Upper lobe of right lung (tissue), 1 donor: ENCODE data around the gene CNTN4. TPM values are rescaled to one million over a fixed set of nuclear protein-coding genes. Genes with fewer than 3 reads are reported as not detected.

Experiments
- ATAC-seq: fragments of 200-7000 bp; cut with Tn5 transposase; one replicate; pipeline ENCODE4 v1.9.1; 2020; ENCODE audit warnings: mild to moderate bottlenecking, moderate library complexity
- DNase-seq: peaks from one replicate; pipeline ENCODE4 v3.0.0-alpha.2; 2020
- H3K27ac ChIP-seq: fragments of 200-600 bp; one replicate; pipeline ENCODE4 v1.8.0; 2022
- H3K27me3 ChIP-seq: fragments of 200-600 bp; one replicate; pipeline ENCODE4 v1.8.0; 2022; ENCODE audit warnings: mild to moderate bottlenecking
- H3K36me3 ChIP-seq: fragments of 200-600 bp; one replicate; pipeline ENCODE4 v1.8.0; 2022
- H3K4me1 ChIP-seq: fragments of 200-600 bp; one replicate; pipeline ENCODE4 v1.8.0; 2022
- H3K4me3 ChIP-seq: fragments of 200-600 bp; one replicate; pipeline ENCODE4 v1.8.0; 2022; ENCODE audit warnings: mild to moderate bottlenecking
- H3K9me3 ChIP-seq: fragments of 200-600 bp; one replicate; pipeline ENCODE4 v1.8.0; 2022
- CTCF ChIP-seq: fragments of 200-600 bp; IDR thresholded peaks from one replicate; pipeline ENCODE4 v1.8.0; 2022; ENCODE audit warnings: antibody characterized with exemption
- intact Hi-C: fragments of 100-400 bp; cut with DNase I; formaldehyde crosslinking; loops from one replicate; pipeline ENCODE4 v1.11.0; 2022
- total RNA-seq: library from RNA; stranded (reverse); fragmentation: NEBNext Ultra II Directional; extraction: Animal tissue kit (Norgen Biotek cat#: 25700); gene quantifications from one replicate; pipeline ENCODE4 v1.2.1, GENCODE V29; 2021
- donor health status: DM: no; HTN: yes; CAD: no; lungs with severe emphysema.

CNTN4 gene
- total RNA-seq, 1 donor from 2014 or later = 11.3 TPM

GRCh38 chr3:2680236-2680635 lies 581.6 kb downstream of the CNTN4 start:
- no peak overlapping the region for H3K4me3 ChIP-seq
- H3K4me1 ChIP-seq = no peaks in the 10 kb centered on the region
- DNase-seq = no peak

GRCh38 chr3:2684046-2684445 lies 585.4 kb downstream of the CNTN4 start:
- Histone ChIP-seq H3K36me3 (no peaks in the 10 kb centered on the region), H3K27me3 (no peaks in the 10 kb centered on the region), H3K4me1 (no peaks in the 10 kb centered on the region), H3K9me3 (no peaks in the 10 kb centered on the region), H3K4me3 (no peak overlapping the region), H3K27ac (no peak overlapping the region)
- TF ChIP-seq CTCF = no peak
- intact Hi-C loops = no loop called here
- ATAC-seq = no peak
- DNase-seq = no peak

More at GRCh38 chr3:2680236-2680635, 581.6 kb downstream of the CNTN4 start:
- Histone ChIP-seq H3K36me3 (no peaks in the 10 kb centered on the region), H3K27me3 (no peaks in the 10 kb centered on the region), H3K27ac (no peak overlapping the region), H3K9me3 (no peaks in the 10 kb centered on the region)
- intact Hi-C loops = no loop called here
- TF ChIP-seq CTCF = no peak
- no peak for ATAC-seq

GRCh38 chr3:2686816-2687502 lies 588.3 kb downstream of the CNTN4 start:
- TF ChIP-seq CTCF = no peak
- intact Hi-C loops = no loop called here
- Histone ChIP-seq H3K27me3 (no peaks in the 10 kb centered on the region), H3K36me3 (no peaks in the 10 kb centered on the region), H3K27ac (no peak overlapping the region), H3K4me3 (no peak overlapping the region), H3K9me3 (no peaks in the 10 kb centered on the region), H3K4me1 (no peaks in the 10 kb centered on the region)
- DNase-seq (no peak), ATAC-seq (no peak)

GRCh38 chr3:2697589-2697988 lies 598.9 kb downstream of the CNTN4 start:
- intact Hi-C loops = no loop called here
- ATAC-seq (no peak), DNase-seq (no peak)
- Histone ChIP-seq H3K36me3 (no peaks in the 10 kb centered on the region), H3K27me3 (no peaks in the 10 kb centered on the region), H3K4me1 (no peaks in the 10 kb centered on the region), H3K9me3 (no peaks in the 10 kb centered on the region), H3K4me3 (no peak overlapping the region), H3K27ac (no peak overlapping the region)
- TF ChIP-seq CTCF = no peak

- DNase-seq (no peak), ATAC-seq (no peak)
- intact Hi-C loops = no loop called here
- H3K27me3 ChIP-seq = no peaks in the 10 kb centered on the region
- H3K27ac ChIP-seq = no peak overlapping the region
- no peaks in the 10 kb centered on the region for H3K9me3 ChIP-seq
- H3K4me3 ChIP-seq = no peak overlapping the region
- no peak for TF ChIP-seq CTCF
- H3K36me3 ChIP-seq = no peaks in the 10 kb centered on the region
- H3K4me1 ChIP-seq = no peaks in the 10 kb centered on the region
These were observed 602.8 kb downstream of the CNTN4 start for GRCh38 chr3:2701471-2701870.
